GM21737 (cell line): ENCODE data around the gene METTL3.
"Not testable (repeated sequence)": the region's sequence is repeated elsewhere in the genome, so short reads cannot be mapped to it uniquely, and the experiment has no call there.

Experiments used
- ATAC-seq: cut with Tn5 transposase; IDR thresholded peaks from one replicate; pipeline ENCODE4 v1.9.1; 2021; ENCODE audit warnings: mild to moderate bottlenecking, moderate library complexity; ENCODE audit not compliant: unreplicated experiment

The METTL3 gene

GRCh38 chr14:21510735-21511657, at the start of gene METTL3:
Gene METTL3 (minus strand): TSS chr14:21511340. CDS start chr14:21511223, 117 bp downstream.
- peak; percentile 95 for ATAC-seq

- no peak for ATAC-seq
Measured at GRCh38 chr14:21558703-21559170, 47.6 kb upstream of the METTL3 start.

- ATAC-seq: no peak
Measured at GRCh38 chr14:21557084-21557901, 46.2 kb upstream of the METTL3 start.

GRCh38 chr14:21556378-21557083, 45.4 kb upstream of the METTL3 start:
- ATAC-seq: no peak

GRCh38 chr14:21553266-21553665, 42.1 kb upstream of the METTL3 start:
- ATAC-seq: no peak

- not testable (repeated sequence) for ATAC-seq
Measured at GRCh38 chr14:21544588-21544987, 33.4 kb upstream of the METTL3 start.

GRCh38 chr14:21543963-21544362, 32.8 kb upstream of the METTL3 start:
- no peak for ATAC-seq

GRCh38 chr14:21543521-21543960, 32.4 kb upstream of the METTL3 start:
- ATAC-seq: no peak

GRCh38 chr14:21541413-21542074, 30.4 kb upstream of the METTL3 start:
- no peak for ATAC-seq

- no peak for ATAC-seq
Measured at GRCh38 chr14:21539189-21539940, 28.2 kb upstream of the METTL3 start.

GRCh38 chr14:21537090-21537424, 25.9 kb upstream of the METTL3 start:
- ATAC-seq: no peak

GRCh38 chr14:21536418-21537089, 25.4 kb upstream of the METTL3 start:
- no peak for ATAC-seq

GRCh38 chr14:21535545-21536417, 24.6 kb upstream of the METTL3 start:
- no peak for ATAC-seq

- no peak for ATAC-seq
Measured at GRCh38 chr14:21534576-21534975, 23.4 kb upstream of the METTL3 start.

GRCh38 chr14:21533294-21533693, 22.2 kb upstream of the METTL3 start:
- no peak for ATAC-seq

GRCh38 chr14:21529515-21529914, 18.4 kb upstream of the METTL3 start:
- ATAC-seq: no peak

- ATAC-seq: no peak
Measured at GRCh38 chr14:21528381-21529348, 17.5 kb upstream of the METTL3 start.
